Measurements from ENCODE around the gene DLGAP4.

The DLGAP4 gene

GRCh38 chr20:36480456-36481048 is 174.4 kb downstream of the DLGAP4 start:
- DNase-seq = no peak

DNA sequence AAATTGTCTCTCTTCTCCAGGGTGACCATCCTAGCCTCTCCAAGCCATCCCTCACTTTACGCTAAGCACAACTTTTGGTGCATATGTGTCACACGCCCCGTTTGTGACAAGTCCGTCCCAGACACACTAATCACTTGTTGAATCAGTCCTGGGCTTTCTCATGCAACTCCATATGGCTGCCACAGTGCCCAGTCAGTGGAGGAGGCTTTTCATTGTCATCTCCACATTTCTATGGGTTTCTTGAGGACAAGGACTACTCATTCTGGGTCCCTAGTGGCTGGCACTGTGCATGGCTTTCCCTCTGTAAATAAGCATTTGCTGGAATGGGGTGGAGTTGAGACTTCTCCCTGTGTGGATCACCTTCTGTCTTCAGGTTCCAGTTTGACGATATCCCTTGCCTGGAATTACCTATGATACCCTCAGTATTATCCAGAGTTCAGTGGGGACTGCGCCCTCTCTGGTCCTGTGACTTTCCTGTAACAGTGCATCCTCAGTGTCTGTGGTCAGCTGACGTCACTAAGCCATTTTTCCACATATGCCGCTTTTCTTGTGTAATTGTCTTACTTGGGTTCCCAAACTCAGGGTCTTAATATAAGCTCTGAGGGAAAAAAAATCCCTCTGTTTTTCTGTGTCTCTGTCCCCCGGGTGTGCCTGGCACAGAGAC is 175.4 kb downstream of the DLGAP4 start:
- no peak for DNase-seq

DNA sequence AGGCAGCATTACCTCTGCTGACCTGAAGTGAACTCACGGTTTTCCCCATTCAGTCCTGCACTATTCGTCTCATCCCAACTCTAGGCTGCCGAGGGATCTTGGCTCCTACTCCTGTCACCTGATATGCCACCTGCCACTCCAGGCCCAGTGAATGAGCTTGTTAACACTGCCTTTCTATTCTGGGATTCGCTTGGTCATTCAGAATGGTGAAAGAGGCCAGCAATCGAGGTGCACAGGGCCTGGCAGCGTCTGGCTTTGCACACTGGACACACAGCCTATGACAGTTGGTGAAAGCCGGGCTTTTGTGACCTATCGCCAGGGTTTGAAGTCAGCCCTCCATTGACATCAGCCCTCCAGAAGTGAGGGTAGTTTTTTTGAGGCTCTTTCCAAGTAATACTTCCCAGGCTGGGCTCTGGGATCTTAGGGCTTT is 175.9 kb downstream of the DLGAP4 start:
- DNase-seq = no peak

DNA sequence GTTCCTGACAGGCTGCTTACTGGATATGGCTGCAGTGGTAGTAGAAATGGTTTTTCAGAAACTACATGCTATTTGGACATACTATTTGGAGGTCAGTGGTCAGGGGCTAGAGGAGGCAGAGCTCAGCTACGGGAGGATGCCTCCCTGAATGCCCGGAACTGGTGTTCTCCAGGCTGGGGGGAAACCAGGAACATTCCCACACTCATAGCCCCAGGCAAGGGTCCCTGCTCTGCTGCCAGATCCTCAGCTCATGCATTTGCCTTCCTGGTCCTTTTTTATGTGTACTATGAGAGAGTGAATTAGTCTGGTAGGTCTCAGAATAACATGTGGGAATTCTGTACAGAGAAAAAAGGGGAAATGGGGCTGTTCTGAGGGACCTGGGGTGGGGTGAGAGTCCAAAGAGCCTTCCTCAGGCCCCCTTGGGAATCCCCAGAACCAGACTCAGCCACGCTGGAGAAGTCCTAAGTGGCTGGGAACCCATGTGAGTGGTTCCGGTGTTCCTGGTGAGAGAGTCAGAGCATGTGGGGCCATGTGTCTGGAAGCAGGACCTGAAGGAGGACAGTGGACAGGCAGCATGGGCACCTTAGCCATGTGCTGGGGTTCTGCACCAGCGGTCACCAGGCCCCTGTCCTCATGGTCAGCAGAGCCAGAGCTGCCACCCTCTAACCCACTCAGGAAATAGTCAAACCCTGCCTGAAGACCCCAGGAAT is 177.2 kb downstream of the DLGAP4 start:
- no peak for DNase-seq

DNA sequence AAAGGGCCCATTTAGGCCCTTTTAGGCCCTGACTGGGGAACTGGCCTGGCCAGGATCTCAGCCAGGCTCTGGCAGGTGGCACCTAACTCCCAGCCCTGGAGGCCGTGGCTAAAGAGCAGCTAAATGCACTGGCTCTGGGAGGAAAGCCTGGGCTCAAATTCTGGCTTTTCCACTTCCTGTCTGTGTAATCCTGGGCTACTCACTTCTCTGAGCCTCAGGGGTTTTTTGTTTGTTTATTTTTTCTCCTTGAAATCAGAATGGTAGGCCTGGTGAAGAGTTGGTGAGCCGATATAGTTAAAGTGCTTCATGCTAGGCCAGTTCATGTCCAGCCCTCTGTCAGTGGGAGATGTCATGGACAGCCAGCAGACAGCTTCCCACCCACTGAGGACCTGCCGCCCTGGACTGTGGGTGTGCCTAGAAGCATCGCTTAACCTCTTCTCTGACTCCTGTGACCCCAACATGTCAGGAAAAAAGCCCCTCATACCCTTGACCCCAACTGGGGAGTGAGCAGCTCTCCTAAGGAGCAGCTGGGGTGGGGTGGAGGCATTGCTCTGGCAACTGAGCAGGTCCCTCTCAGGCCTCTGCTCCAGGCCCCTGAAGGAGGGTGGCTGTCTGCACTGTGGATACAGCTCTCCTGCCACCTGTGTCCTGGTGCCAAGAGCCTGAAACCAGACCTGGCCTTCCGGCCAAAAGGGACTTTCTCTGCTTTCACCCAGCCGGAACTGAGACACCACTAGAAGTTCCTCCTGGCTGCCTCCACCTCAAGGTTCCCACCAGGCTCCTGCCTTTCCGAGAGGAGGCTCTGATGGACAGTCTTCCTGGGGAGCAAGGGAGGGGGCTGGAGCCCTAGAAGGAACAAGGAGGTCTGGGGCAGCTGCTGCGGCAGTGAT is 178.0 kb downstream of the DLGAP4 start:
- no peak for DNase-seq

- no peak for DNase-seq
These were observed 179.1 kb downstream of the DLGAP4 start for GRCh38 chr20:36485286-36485685.

DNA sequence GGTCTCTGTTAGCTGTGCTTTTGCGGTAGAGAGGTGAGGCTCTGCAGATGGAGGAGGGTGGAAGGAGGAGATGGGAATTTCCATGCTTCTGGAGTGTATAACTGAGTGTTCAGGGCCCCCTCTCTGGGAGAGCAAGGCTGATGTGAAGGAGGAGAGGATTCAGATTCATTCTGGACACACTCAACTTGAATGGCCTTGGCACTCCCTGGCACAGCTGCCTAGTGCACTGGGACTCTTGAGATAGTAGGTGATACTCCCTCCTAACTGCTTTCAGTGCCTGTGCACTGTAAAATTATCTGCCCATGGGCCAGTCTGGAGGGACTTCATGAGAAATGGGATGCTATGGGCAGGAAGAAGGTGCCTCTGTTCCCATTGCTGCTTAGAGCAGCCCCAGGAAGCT is 180.9 kb downstream of the DLGAP4 start:
- DNase-seq = no peak

GRCh38 chr20:36490191-36490590 is 184.1 kb downstream of the DLGAP4 start:
- DNase-seq = no peak

DNA sequence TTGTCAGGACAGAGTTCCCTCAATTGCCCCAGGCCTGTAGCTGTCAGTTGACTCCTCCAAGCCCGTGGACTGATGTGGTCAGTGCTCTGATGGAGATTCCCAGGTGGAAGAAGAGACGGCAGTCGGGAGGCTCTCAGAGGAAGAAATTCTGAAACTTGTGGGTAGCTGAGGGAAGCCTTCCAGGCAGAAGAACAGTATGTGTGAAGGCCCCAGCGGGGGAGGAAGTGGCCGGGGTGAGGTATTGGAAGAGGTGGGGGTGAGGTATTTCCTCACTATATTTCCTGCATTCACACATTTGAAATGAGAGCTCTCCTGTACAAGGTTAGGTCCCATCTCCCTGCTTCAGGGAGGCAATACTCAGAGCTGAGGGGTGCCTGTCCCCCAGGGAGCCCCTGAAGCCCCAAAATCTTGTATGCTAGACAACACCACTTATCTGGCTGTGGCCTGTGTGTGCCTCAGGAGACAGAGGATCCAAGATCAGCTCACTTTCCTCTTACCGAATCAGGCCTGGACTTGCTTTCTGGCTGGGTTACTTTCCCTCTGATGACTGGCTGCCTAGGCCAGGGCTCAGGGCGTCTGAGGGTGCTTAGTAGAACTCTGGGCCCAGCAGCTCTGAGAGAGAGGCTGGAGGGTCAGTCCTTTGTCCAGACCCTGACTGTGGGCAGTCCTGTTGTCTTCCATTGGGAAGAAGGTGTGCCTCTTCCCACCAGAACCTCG is 185.9 kb downstream of the DLGAP4 start:
- peak; percentile 65 for DNase-seq

GRCh38 chr20:36493051-36493800 is 187.1 kb downstream of the DLGAP4 start:
- DNase-seq = peak; percentile 27

- no peak for DNase-seq
These were observed 187.6 kb downstream of the DLGAP4 start for GRCh38 chr20:36493801-36494114.

- no peak for DNase-seq
These were observed 190.8 kb downstream of the DLGAP4 start for GRCh38 chr20:36496707-36497669.

- no peak for DNase-seq
These were observed 191.7 kb downstream of the DLGAP4 start for GRCh38 chr20:36497856-36498255.

DNA sequence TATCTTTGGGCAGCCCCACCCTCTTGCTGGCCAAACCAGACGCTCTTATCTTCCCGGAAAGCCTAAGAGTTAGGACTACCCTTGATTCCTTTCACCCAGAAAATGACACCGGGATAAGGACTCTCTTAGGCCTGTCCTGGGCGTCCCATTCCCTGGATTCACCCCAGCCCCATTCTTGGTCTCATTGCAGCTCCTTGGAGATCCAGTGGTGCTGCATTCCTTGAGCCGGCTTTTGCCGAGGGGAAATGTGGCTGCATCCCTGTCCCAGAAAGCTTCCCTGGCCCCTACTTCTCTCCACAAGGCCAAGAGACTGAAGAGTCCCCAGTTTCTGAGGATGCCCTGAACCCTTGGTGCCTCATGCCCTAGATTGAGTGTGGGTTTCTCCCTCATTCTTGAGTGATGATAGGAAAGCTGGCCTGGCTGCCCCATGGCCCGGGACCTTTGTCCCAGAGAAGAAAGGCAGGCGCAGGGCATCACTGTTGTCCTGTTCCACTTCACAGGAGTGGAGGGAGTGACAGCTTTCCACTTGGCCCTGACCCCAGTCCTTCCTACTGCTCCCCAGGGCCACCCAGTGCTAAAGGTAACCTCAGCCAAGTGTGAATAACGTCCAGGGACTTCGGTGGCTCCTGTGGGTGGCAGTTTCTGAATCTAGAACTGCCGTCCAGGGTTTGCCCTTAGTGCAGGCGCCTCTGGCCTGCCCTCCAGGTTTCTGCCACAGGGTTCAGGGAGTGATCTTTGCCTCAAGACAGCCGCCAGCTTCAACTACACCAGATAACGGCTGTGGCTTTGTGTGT is 192.4 kb downstream of the DLGAP4 start:
- DNase-seq = no peak

DNA sequence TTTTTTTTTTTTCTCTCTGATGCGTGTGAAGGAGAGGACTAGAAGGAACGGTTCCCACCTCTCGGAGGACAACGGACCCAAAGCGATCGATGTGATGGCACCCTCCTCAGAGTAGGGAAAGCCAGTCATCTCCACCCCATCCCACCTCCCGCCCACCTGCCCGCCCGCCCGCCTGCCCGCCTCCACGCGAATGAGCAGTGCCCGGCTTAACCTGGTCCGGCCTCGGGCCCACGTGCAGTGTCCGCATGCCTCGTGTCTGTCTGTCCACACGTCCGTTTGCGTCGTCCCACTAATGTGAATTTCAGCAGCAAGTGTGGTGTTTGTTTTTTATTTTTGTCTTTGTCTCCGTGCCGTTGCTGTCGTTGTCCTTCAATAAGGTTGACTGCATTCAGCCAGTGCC is 193.1 kb downstream of the DLGAP4 start:
- no peak for DNase-seq

DNA sequence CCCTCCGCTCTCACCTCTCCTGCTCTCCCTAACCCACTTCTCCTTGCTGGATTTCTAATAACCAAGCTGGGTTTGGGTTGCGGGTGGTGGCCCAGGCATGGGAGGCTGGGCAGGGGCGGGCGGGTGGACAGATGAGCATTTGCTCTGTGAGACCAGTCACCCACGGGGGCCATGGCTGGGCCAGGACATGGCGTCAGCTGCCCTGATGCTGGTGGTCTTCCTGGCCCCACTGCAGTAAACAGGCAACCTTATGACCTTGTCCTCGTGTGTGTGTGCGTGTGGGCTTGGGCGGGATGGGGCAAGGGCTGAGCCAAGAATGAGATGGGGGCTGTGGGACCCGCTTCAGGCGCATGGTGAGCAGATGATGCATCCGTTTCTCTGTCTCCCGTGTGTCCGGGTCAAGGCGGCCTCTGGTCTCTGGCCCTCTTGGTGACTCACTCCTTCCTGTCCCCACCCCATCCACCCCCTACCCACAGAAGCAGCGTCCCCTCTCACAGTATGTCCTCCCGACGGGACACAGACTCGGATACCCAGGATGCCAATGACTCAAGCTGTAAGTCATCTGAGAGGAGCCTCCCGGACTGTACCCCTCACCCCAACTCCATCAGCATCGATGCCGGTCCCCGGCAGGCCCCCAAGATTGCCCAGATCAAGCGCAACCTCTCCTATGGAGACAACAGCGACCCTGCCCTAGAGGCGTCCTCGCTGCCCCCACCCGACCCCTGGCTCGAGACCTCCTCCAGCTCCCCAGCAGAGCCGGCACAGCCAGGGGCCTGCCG is 193.8 kb downstream of the DLGAP4 start:
- DNase-seq = no peak

DNA sequence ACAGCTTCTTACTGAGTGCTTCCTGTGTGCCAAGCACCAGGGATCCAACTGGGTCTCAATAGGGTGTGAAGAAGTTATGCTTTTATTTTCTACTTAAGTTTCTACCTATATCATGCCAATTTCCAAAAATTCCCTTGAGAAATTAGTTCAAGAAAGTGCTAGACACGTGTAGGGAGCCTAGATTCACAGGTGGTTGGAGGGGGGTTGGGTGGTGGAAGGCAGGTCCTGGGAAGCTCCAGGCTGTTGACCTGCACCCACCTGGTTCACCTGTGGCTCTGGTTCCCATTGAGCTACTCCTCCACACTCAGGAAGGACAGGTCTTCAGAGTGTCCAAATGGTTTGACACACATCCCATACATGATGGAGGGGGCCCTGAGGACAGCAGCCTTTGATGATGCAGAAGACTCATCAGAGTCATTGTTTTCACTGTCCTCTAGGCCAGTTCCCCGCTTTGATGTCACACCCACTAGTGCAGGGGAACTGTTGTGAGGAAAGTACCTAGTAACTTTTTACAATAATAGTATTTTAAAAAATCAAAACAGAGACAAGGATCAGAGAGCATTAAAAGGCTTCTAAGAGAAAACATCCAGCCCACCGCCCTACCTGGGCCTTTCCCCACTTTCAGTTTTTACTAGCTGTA is 195.3 kb downstream of the DLGAP4 start:
- peak; percentile 13 for DNase-seq

DNA sequence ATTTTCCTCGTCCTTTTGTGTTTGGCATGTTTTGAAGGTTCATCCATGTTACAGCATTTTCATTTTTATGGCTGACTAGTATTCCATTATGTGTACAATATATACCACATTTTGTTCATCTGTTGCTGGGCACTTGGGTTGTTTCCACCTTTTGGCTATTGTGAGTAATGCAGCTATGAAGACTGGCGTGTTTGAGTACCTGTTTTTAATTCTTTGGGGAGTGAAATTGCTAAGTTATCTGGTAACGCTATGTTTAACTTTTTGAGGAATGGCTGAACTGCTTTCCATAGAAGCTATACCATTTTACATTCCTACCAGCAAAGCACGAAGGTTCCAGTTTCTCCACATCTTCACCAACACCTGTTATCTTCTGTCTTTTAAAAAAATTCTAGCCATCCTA is 198.2 kb downstream of the DLGAP4 start:
- no peak for DNase-seq

- peak; percentile 41 for DNase-seq
These were observed 200.1 kb downstream of the DLGAP4 start for GRCh38 chr20:36506253-36506652.

All from CD4-positive, alpha-beta T cell treated with Interleukin-10 for 1 hour (primary cell).